Loucy (cell line): ENCODE results near the gene GDA.

Experiments used
- EZH2phosphoT487 ChIP-seq: fragments of 200-600 bp; IDR thresholded peaks from 2 replicates; pipeline ENCODE4 v1.6.1; 2018; ENCODE audit warnings: antibody characterized with exemption, mild to moderate bottlenecking, moderate library complexity, borderline replicate concordance
- TF ChIP-seq, protein P1 (sequence below): fragments of 200-600 bp; sonication (generic); conservative IDR thresholded peaks from 2 replicates; pipeline ENCODE4 v1.5.1; 2014; ENCODE audit warnings: mild to moderate bottlenecking, antibody characterized with exemption, low read length

DNA sequence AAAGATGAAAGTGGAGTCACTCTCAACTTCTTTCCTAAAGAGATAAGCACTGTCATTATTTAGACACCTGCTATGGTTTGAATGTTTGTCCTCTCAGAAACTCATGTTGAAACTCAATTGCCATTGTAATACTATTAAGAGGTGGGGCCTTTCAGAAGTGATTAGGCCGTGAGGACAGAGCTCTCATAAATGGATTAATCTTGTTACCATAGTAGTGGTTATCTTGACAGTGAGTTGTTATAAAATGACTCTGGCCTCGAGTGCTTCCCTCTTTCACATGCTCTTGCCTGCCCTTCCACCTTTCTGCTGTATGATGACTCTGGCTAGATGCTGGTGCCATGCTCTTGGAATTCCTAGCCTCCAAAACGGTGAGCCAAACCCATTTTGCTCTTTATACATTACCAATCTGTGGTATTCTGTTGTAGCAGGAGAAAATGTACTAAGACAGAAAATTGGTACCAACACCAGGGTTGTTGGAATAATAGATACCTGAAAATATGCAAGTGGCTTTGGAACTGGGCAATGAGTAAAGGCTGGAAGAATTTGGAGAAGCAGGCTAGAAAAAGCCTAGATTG, 38.0 kb downstream of the GDA start:
- TF ChIP-seq, protein P1, sequence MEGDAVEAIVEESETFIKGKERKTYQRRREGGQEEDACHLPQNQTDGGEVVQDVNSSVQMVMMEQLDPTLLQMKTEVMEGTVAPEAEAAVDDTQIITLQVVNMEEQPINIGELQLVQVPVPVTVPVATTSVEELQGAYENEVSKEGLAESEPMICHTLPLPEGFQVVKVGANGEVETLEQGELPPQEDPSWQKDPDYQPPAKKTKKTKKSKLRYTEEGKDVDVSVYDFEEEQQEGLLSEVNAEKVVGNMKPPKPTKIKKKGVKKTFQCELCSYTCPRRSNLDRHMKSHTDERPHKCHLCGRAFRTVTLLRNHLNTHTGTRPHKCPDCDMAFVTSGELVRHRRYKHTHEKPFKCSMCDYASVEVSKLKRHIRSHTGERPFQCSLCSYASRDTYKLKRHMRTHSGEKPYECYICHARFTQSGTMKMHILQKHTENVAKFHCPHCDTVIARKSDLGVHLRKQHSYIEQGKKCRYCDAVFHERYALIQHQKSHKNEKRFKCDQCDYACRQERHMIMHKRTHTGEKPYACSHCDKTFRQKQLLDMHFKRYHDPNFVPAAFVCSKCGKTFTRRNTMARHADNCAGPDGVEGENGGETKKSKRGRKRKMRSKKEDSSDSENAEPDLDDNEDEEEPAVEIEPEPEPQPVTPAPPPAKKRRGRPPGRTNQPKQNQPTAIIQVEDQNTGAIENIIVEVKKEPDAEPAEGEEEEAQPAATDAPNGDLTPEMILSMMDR, result no peak
- no peak for TF ChIP-seq EZH2phosphoT487
